Activated CD4-positive, alpha-beta T cell treated with anti-CD3 and anti-CD28 coated beads, Interleukin-2, amount 50 U/mL, for 16 hours (primary cell): ENCODE data around the gene TRAPPC13.

Experiments
- DNase-seq: peaks from one replicate; pipeline ENCODE4 v3.0.0-alpha.2; 2020

The TRAPPC13 gene

GRCh38 chr5:65682148-65682547 is 57.3 kb downstream of the TRAPPC13 start:
- DNase-seq: no peak

DNA sequence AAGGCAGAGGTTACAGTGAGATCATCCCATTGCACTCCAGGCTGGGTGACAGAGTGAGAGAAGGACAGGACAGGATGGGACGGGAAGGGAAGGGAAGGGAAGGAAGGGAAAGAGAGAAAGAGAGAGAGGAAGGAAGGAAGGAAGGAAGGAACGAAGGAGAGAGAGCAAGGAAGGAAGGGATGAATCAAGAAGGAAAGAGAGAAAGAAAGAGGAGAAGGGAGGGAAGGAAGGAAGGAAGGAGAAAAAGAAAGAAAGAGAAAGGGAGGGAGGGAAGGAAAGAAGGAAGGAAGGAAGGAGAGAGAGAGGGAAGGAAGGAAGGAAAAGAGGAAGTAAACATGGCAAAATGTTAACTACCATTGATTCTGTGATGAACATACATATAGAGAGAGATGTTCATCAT is 68.3 kb downstream of the TRAPPC13 start:
- no peak for DNase-seq

- no peak for DNase-seq
Observed at GRCh38 chr5:65695162-65695755, 70.4 kb downstream of the TRAPPC13 start.

- no peak for DNase-seq
Observed at GRCh38 chr5:65695896-65696295, 71.1 kb downstream of the TRAPPC13 start.

GRCh38 chr5:65696892-65697291 is 72.1 kb downstream of the TRAPPC13 start:
- no peak for DNase-seq

- DNase-seq: no peak
Observed at GRCh38 chr5:65699338-65699737, 74.5 kb downstream of the TRAPPC13 start.

- DNase-seq: no peak
Observed at GRCh38 chr5:65702036-65702435, 77.2 kb downstream of the TRAPPC13 start.

- no peak for DNase-seq
Observed at GRCh38 chr5:65704621-65705239, 79.9 kb downstream of the TRAPPC13 start.

DNA sequence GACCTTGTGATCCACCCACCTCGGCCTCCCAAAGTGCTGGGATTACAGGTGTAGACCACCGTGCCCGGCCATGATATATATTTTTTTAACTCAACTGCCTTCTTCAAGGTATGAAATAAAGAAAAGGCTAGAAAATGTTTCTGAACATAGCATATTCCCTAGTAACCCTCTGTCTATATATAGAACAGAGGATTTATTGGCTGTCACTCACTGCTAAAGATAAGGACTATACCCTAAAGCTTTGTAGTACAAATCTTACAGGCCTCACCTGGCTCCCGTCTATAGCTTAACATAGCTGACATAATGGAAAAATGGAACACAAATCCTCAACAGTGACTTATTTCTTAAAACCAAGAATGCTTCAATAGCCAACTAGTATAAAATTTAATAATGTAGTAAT is 82.8 kb downstream of the TRAPPC13 start:
- no peak for DNase-seq

- no peak for DNase-seq
Observed at GRCh38 chr5:65708145-65708544, 83.3 kb downstream of the TRAPPC13 start.
